HG02798 (cell line): ENCODE data around the gene DUSP22.

Experiments used
- ATAC-seq: cut with Tn5 transposase; IDR thresholded peaks from one replicate; pipeline ENCODE4 v1.9.1; 2021; ENCODE audit warnings: mild to moderate bottlenecking; ENCODE audit not compliant: unreplicated experiment, poor library complexity

DUSP22 gene

GRCh38 chr6:388202-388903, 96.1 kb downstream of the DUSP22 start:
- no peak for ATAC-seq

- no peak for ATAC-seq
These were observed 96.9 kb downstream of the DUSP22 start for GRCh38 chr6:389143-389542.

GRCh38 chr6:389622-390021, 97.3 kb downstream of the DUSP22 start:
- peak; percentile 21 for ATAC-seq

GRCh38 chr6:390914-391558, 98.7 kb downstream of the DUSP22 start:
- ATAC-seq = peak; percentile 16

- peak; percentile 61 for ATAC-seq
These were observed 99.5 kb downstream of the DUSP22 start, which contains the start of gene IRF4 for GRCh38 chr6:391559-392440. TSS of gene IRF4 (plus strand) at chr6:391752. CDS start at chr6:393153, 1,401 bp downstream.

GRCh38 chr6:392441-393390, 100.4 kb downstream of the DUSP22 start:
- ATAC-seq = no peak

GRCh38 chr6:393391-394221, 101.3 kb downstream of the DUSP22 start:
- no peak for ATAC-seq

- ATAC-seq = no peak
These were observed 102.5 kb downstream of the DUSP22 start for GRCh38 chr6:394641-395289.

- ATAC-seq = no peak
These were observed 103.3 kb downstream of the DUSP22 start for GRCh38 chr6:395432-396125.

- no peak for ATAC-seq
These were observed 103.8 kb downstream of the DUSP22 start for GRCh38 chr6:396126-396520.

- no peak for ATAC-seq
These were observed 104.8 kb downstream of the DUSP22 start for GRCh38 chr6:397056-397455.

GRCh38 chr6:397604-398003, 105.3 kb downstream of the DUSP22 start:
- ATAC-seq = no peak

GRCh38 chr6:398065-398464, 105.8 kb downstream of the DUSP22 start:
- no peak for ATAC-seq

GRCh38 chr6:398558-399078, 106.3 kb downstream of the DUSP22 start:
- no peak for ATAC-seq

GRCh38 chr6:399785-400534, 107.7 kb downstream of the DUSP22 start:
- ATAC-seq = peak; percentile 49

GRCh38 chr6:400815-401214, 108.5 kb downstream of the DUSP22 start:
- no peak for ATAC-seq
